GM20000 (cell line): ENCODE measurements around the gene UBE2L3.
A peak's percentile ranks its signal among the peaks of the same experiment; 100 is the strongest.

Source experiments
- DNase-seq: peaks from one replicate; pipeline ENCODE4 v3.0.0; 2012; ENCODE audit warnings: low spot score
- TF ChIP-seq, protein P1 (sequence below): IDR thresholded peaks from 2 replicates; pipeline ENCODE4 v1.5.1; 2012; ENCODE audit warnings: mild to moderate bottlenecking, control low read depth; ENCODE audit errors: extremely low read depth, missing control alignments

UBE2L3 gene

DNA sequence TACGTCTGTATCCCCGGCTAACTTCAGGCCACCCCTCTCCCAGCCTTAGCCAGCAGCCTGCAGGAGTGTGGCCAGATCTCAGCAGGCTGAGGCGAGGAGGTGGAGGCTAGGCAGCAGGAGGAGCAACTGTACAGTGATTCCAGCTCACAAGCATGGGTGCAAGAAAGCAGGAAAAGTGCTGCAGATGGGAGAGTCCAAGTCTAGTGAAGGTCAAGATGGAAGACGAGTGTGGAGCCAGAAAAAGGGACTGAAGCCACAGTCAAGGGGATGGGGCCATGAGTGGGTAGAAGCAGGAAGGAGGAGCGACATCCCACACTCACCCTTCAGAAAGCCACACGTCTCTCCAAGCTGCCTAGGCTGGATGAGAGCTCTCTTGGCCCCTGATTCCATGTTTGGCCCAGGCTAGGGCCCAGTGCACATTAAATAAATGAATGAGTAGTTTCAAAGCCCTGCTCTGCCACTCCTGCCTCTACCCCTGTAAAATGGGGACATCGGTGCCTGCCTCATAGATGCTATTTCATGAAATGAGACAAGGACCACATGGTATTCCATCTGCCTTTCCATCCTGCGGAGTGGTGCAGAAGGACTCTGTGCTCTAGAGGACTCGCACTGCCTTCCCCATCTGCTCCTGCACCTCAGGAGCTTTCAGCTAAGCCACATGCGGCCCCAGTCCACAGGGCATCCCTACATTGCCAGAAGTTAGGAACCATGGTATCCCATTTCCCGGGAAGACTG, 59.4 kb downstream of the UBE2L3 start:
- no peak for DNase-seq
- TF ChIP-seq, protein P1, sequence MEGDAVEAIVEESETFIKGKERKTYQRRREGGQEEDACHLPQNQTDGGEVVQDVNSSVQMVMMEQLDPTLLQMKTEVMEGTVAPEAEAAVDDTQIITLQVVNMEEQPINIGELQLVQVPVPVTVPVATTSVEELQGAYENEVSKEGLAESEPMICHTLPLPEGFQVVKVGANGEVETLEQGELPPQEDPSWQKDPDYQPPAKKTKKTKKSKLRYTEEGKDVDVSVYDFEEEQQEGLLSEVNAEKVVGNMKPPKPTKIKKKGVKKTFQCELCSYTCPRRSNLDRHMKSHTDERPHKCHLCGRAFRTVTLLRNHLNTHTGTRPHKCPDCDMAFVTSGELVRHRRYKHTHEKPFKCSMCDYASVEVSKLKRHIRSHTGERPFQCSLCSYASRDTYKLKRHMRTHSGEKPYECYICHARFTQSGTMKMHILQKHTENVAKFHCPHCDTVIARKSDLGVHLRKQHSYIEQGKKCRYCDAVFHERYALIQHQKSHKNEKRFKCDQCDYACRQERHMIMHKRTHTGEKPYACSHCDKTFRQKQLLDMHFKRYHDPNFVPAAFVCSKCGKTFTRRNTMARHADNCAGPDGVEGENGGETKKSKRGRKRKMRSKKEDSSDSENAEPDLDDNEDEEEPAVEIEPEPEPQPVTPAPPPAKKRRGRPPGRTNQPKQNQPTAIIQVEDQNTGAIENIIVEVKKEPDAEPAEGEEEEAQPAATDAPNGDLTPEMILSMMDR, result no peak

DNA sequence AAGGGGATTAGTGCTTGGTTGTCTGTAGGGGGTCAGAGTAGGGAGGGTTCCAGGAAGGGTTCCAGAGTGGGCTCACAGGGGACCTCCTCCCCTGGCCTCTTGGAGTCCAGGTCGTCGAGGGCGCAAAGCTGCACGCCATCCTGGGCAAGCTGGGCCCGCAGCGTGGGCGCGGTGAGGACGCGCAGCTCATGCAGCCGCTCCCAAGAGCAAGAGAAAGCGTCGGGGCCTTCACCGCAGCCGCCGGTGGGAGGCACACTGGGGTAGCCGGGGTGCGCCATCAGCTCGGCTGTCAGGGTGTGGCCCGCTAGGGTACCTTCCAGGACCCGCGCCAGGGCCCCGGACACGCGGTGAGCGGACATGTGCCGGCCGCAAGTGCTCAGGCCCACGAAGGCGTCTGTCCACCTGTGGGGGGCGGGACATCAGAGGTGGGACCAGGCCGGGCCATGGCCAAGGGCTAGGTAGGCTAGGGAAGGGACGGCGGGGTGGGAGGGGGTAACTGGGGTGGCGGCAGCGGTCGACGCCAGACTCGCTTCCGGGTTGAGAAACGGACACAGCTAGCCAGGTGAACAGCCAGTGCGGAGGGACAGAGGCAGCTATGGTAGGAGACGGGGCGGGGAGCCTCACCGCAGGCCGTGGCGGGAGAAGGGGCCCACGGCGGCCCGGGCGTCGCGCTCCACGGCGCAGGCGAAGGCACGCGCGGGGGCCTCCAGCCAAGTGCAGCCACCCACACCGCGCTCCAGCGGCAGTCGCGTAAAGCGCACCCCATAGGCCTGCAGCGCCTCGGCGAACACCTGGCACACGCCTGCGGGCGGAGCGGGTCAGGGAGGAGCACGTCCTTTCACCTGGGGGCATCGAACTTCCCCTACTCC, 61.1 kb downstream of the UBE2L3 start:
- no peak for DNase-seq
- TF ChIP-seq, protein P1, result no peak

DNA sequence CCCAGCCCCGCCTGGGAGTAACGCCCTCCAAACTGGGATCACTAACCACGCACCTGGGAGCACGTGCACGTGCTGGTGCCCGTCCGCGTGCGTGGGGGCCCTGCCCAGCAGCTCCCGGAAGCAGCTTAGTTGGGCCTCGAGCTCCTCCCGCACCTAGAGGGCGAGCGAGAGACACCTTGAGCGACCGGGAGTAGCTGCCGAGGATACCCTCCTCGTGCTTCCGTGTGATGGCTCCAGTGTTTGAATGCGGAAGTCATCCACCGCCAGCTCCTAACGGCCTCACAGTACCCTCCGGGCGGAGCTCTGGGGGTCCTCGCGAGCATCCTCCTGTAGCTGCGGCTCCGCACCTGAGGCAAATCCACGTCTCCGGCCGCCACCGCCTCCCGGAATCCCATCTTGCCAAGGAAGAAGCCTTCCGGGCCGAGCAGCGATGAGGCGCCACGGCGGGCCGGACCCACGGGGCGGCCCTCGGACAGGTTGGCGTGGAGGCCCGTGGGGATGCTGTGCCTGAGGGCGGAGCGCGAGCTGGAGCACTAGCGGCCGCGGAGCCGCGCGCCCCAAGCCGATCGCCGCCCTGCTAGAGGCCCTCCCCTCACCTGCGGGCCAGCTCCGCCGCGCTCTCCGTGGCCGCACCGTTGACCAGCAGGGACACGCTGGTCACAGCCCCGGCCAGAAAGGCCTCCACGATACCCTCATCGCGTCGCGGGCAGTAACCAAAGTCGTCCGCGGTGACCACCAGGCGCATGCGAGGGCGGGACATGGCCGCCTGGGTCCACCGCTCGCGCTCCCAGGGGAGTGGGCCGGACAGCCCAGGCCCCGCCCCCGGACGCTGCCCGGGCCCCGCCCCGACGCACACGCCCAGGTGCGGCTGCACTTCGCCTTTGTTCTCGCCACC, 62.0 kb downstream of the UBE2L3 start, which contains the start of gene YDJC:
YDJC (minus strand) TSS at position 768 of the 895 bp plus-strand sequence; CDS start at position 760, 8 bp downstream.
- peak; percentile 97 for DNase-seq
- TF ChIP-seq, protein P1, result peak; percentile 58

DNA sequence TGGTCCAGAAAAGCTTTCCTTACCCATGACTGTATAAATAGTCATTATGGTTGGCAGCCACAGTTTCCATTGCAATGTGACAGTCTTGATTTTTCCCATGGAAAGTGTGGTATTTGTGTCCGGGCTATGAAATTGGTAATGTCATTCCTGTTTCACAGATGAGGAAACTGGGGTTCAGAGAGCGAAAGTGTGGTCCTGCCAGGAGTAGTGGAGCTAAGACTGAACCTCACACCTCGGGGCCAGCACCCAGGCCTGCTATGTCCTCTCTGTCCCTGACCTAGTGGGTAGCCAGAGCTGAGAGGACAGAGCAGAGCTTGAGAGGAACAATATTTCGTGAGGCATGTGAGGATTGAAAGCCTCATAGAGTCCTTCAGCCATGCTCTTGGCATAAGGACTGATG, 63.5 kb downstream of the UBE2L3 start:
- TF ChIP-seq, protein P1, result no peak
- DNase-seq, result no peak

DNA sequence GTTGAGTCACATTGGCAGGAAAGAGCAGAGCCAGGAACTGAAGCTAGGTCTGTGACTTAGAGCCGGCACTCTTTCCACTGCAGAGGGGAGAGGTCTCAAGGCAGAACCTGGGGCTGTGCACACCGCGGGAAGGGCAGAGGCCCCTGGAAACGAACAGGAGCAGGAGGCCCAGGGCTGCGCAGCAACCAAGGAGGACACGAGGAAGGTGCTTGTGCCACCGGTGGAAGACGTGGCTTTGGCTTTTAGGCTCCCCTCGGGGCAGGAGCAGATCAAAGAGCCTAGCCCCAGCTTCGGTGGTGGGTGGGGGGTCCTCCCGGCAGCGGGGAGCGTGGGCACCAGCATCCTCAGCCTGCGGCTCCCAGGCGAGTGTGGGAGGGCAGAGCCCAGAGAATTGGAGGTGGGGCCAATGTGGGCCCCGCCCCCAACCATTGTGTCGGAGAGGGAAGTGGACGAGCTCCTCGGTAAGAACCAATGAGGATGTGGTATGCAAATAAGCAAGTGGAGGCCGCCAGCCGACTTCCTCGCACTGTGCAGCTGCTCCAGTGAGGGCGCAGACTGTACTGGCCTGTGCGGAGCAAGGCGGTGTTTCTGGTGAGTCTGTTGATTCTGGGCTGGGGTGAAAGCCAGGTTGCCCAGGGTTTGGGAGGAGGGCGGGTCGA, 64.9 kb downstream of the UBE2L3 start, which contains the start of gene CCDC116:
CCDC116 (plus strand) TSS at position 524 of the 659 bp plus-strand sequence. CDS start 422 bp downstream, outside the sequence.
- TF ChIP-seq, protein P1, result no peak
- DNase-seq, result no peak

DNA sequence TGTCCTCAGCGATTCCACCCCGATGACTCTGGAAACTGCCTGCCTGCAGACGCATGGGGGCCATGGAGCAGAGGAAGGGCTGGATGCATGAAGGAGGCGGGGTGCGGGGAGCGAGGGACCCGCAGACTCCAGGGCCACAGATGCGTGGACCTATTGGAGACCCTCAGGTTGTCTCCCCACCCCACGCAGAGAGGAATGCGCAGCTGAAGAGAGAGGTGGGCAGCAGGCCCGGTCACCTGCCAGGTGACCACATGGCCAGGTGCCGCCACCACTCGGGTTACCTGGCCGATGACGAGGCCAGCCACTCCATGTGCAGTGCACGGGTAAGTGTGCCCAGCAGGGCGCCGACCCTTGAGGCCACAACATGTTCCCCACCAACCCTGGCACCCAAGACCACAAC, 65.4 kb downstream of the UBE2L3 start:
- no peak for DNase-seq
- TF ChIP-seq, protein P1, result no peak
